GM19467 (cell line): ENCODE measurements around the gene SFXN5.
"Not testable (repeated sequence)": the region's sequence is repeated elsewhere in the genome, so short reads cannot be mapped to it uniquely, and the experiment has no call there.

Experiments used
- ATAC-seq: cut with Tn5 transposase; IDR thresholded peaks from one replicate; pipeline ENCODE4 v1.9.1; 2021; ENCODE audit warnings: mild to moderate bottlenecking, moderate library complexity; ENCODE audit not compliant: unreplicated experiment

Gene SFXN5

GRCh38 chr2:72914589-72915319 lies 156.8 kb downstream of the SFXN5 start:
- no peak for ATAC-seq

GRCh38 chr2:72914206-72914559 lies 157.3 kb downstream of the SFXN5 start:
- no peak for ATAC-seq

- ATAC-seq: no peak
Measured at GRCh38 chr2:72913486-72914205, 157.9 kb downstream of the SFXN5 start.

GRCh38 chr2:72911256-72911655 lies 160.3 kb downstream of the SFXN5 start:
- ATAC-seq: no peak

- no peak for ATAC-seq
Measured at GRCh38 chr2:72908741-72909140, 162.8 kb downstream of the SFXN5 start.

GRCh38 chr2:72907369-72907768 lies 164.1 kb downstream of the SFXN5 start:
- not testable (repeated sequence) for ATAC-seq

- no peak for ATAC-seq
Measured at GRCh38 chr2:72901426-72901825, 170.1 kb downstream of the SFXN5 start.

- no peak for ATAC-seq
Measured at GRCh38 chr2:72900191-72900825, 171.2 kb downstream of the SFXN5 start.

GRCh38 chr2:72898585-72898906 lies 173.0 kb downstream of the SFXN5 start:
- no peak for ATAC-seq

- ATAC-seq: no peak
Measured at GRCh38 chr2:72897785-72898584, 173.5 kb downstream of the SFXN5 start.

- ATAC-seq: no peak
Measured at GRCh38 chr2:72896446-72896845, 175.1 kb downstream of the SFXN5 start.

GRCh38 chr2:72895759-72896281 lies 175.7 kb downstream of the SFXN5 start:
- no peak for ATAC-seq

- no peak for ATAC-seq
Measured at GRCh38 chr2:72895154-72895553, 176.4 kb downstream of the SFXN5 start.

GRCh38 chr2:72894514-72894913 lies 177.0 kb downstream of the SFXN5 start:
- ATAC-seq: no peak

- ATAC-seq: peak; percentile 60
Measured at GRCh38 chr2:72893594-72894319, 177.8 kb downstream of the SFXN5 start.

- ATAC-seq: peak; percentile 66
Measured at GRCh38 chr2:72892506-72893173, 178.9 kb downstream of the SFXN5 start.
